SK-N-SH (cell line): ENCODE results near the gene KCNMB3. TPM values are rescaled to one million over a fixed set of nuclear protein-coding genes. Genes with fewer than 3 reads are reported as not detected.

Source experiments
- CTCF ChIA-PET: fragments of 300-600, 350-600 bp; formaldehyde crosslinking; extraction: SDS; loops from one replicate; lab custom pipeline; 2021; lab: Yijun Ruan, JAX
- POLR2A ChIA-PET: fragments of 350-600 bp; sonication (Branson Sonifier 250); formaldehyde crosslinking; extraction: SDS; loops from one replicate; lab custom pipeline; 2020; ENCODE audit warnings: antibody characterized with exemption, inconsistent platforms; lab: Yijun Ruan, JAX
- DNase-seq: peaks from one replicate; pipeline ENCODE4 v3.0.0; 2012
- H2AFZ ChIP-seq: fragments of 200-600 bp; sonication (generic); 2 replicates; pipeline ENCODE4 v1.8.1; 2016; ENCODE audit warnings: antibody characterized with exemption, mild to moderate bottlenecking, low read depth
- H3F3A ChIP-seq: fragments of 200-600 bp; sonication (generic); replicated peaks from 2 replicates; pipeline ENCODE3; 2016; ENCODE audit warnings: antibody characterized with exemption, mild to moderate bottlenecking; ENCODE audit not compliant: insufficient read depth
- H3K27ac ChIP-seq, 2 experiments: fragments of 200-500 bp in 1 of 2; fragments of 200-600 bp in 1 of 2; sonication (Bioruptor generic) in 1 of 2; sonication (generic), shearing (Covaris generic) in 1 of 2; 2 replicates each; pipeline versions ENCODE4 v1.5.1 to v1.6.1; 2014 to 2016; ENCODE audit warnings: low read depth in 2 of 2, inconsistent platforms in 1 of 2, low read length in 1 of 2, mild to moderate bottlenecking in 1 of 2, mixed read lengths in 1 of 2
- H3K27me3 ChIP-seq: fragments of 200-600 bp; sonication (generic), shearing (Covaris generic); 2 replicates; pipeline ENCODE4 v1.6.1; 2016; ENCODE audit warnings: mixed run types; ENCODE audit not compliant: insufficient read depth
- H3K36me3 ChIP-seq, 2 experiments: fragments of 200-500 bp in 1 of 2; fragments of 200-600 bp in 1 of 2; sonication (Bioruptor generic) in 1 of 2; sonication (generic) in 1 of 2; replicated peaks in 1 of 2; 2 replicates each; pipeline versions ENCODE3 to v1.5.1; 2014 to 2016; ENCODE audit warnings: low read length in 1 of 2, mild to moderate bottlenecking in 1 of 2; ENCODE audit not compliant: insufficient read depth in 2 of 2, control insufficient read depth in 1 of 2
- H3K4me1 ChIP-seq, 2 experiments: fragments of 200-500 bp in 1 of 2; fragments of 200-600 bp in 1 of 2; sonication (Bioruptor generic) in 1 of 2; sonication (generic), shearing (Covaris generic) in 1 of 2; 2 replicates each; pipeline versions ENCODE4 v1.5.1 to v1.6.1; 2014 to 2016; ENCODE audit warnings: low read depth in 1 of 2, low read length in 1 of 2, mixed run types in 1 of 2; ENCODE audit not compliant: insufficient read depth in 2 of 2, control insufficient read depth in 1 of 2
- H3K4me2 ChIP-seq: fragments of 200-600 bp; sonication (generic), shearing (Covaris generic); 2 replicates; pipeline ENCODE4 v1.6.1; 2017; ENCODE audit warnings: mixed run types
- H3K4me3 ChIP-seq, 2 experiments: fragments of 200-500 bp in 1 of 2; fragments of 200-600 bp in 1 of 2; sonication (Bioruptor generic) in 1 of 2; sonication (generic), shearing (Covaris generic) in 1 of 2; 2 replicates each; pipeline versions ENCODE4 v1.5.1 to v1.8.1; 2014 to 2016; ENCODE audit warnings: low read depth in 2 of 2, inconsistent platforms in 1 of 2, low read length in 1 of 2, mild to moderate bottlenecking in 1 of 2, mixed read lengths in 1 of 2, moderate library complexity in 1 of 2
- H3K79me2 ChIP-seq: fragments of 200-600 bp; sonication (generic); 2 replicates; pipeline ENCODE4 v1.8.1; 2017; ENCODE audit warnings: mild to moderate bottlenecking; ENCODE audit not compliant: insufficient read depth
- H3K9ac ChIP-seq: fragments of 200-600 bp; sonication (generic); 2 replicates; pipeline ENCODE4 v1.6.1; 2017; ENCODE audit warnings: mixed run types
- H3K9me2 ChIP-seq: fragments of 200-600 bp; sonication (generic); 2 replicates; pipeline ENCODE4 v1.6.1; 2017; ENCODE audit warnings: mixed run types
- H3K9me3 ChIP-seq: fragments of 200-600 bp; sonication (generic); 2 replicates; pipeline ENCODE4 v1.6.1; 2017; ENCODE audit warnings: mixed run types, mild to moderate bottlenecking, moderate library complexity
- H4K20me1 ChIP-seq: fragments of 200-600 bp; sonication (generic); 2 replicates; pipeline ENCODE4 v1.6.1; 2017; ENCODE audit warnings: mild to moderate bottlenecking, mixed run types; ENCODE audit not compliant: insufficient read depth
- EZH2phosphoT487 ChIP-seq: fragments of 200-600 bp; sonication (generic); IDR thresholded peaks from 2 replicates; pipeline ENCODE4 v1.6.1; 2017; ENCODE audit warnings: low read depth, mixed run types, mild to moderate bottlenecking, antibody characterized with exemption, moderate library complexity, borderline replicate concordance
- NRF1 ChIP-seq: IDR thresholded peaks from 2 replicates; pipeline ENCODE4 v1.6.1; 2012; ENCODE audit warnings: low read depth, mild to moderate bottlenecking, low read length
- SMC3 ChIP-seq: IDR thresholded peaks from 2 replicates; pipeline ENCODE4 v1.6.1; 2012; ENCODE audit warnings: low read depth, low read length, improper control_type of control experiment
- TCF12 ChIP-seq: IDR thresholded peaks from 2 replicates; pipeline ENCODE4 v1.4.0; 2012
- TEAD4 ChIP-seq: IDR thresholded peaks from 2 replicates; pipeline ENCODE4 v1.4.0; 2012; ENCODE audit warnings: mild to moderate bottlenecking, borderline replicate concordance; ENCODE audit not compliant: insufficient read depth
- YY1 ChIP-seq: IDR thresholded peaks from 2 replicates; pipeline ENCODE4 v1.4.0; 2012; ENCODE audit warnings: low read depth, mild to moderate bottlenecking
- WGBS: methylation state at CpG from one replicate; pipeline ENCODE4 v1.1.6; 2017; ENCODE audit warnings: low lambda C conversion rate; 5-methylcytosine and 5-hydroxymethylcytosine counted together
- polyA plus RNA-seq, 3 experiments: library from polyadenylated mRNA; depleted of rRNA; stranded (reverse); fragments of >200 nt; gene quantifications; 2 replicates each; pipeline ENCODE4 v1.2.3, GENCODE V29; 2012
- TF ChIP-seq, protein P1 (sequence below): fragments of 150-350 bp; IDR thresholded peaks from 2 replicates; pipeline ENCODE4 v1.6.1; 2016; ENCODE audit warnings: mild to moderate bottlenecking, low read depth, low read length
- TF ChIP-seq, protein P2 (sequence below): fragments of 200-600 bp; sonication (generic); IDR thresholded peaks from 2 replicates; pipeline ENCODE4 v1.6.1; 2017; ENCODE audit warnings: antibody characterized with exemption, mild to moderate bottlenecking, moderate library complexity

KCNMB3 gene
- polyA plus RNA-seq, 1 of the 3 experiments (the other 2 are of a cell fraction) = 1.1 TPM

DNA sequence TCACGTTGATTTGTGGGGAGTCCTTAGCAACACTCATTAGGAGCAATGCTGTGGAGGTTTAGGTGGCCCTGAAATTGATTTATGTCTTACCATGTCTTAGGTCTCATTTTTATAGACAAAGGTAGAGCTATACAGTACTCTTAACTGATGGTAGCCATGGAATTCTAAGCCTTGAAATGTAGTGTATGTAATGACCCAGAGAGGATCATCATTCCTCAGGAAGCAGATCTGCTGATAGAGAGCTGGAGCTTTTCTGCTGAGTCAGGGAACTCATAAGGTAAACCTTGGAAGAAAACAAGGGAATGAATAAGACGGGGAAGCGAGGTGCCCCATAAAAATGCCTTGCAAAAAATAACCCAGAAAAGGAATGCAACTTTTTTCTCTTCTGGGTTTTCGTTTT lies 37.9 kb upstream of the KCNMB3 start:
- Histone ChIP-seq H3K4me2 (no peak overlapping the region), H4K20me1 (no peaks in the 10 kb centered on the region), H3K9ac (no peak overlapping the region), H3K79me2 (no peaks in the 10 kb centered on the region), H3K4me3 (no peak overlapping the region)
- CTCF ChIA-PET = interaction anchor here (0.7 kb wide), 1 partner anchor 27 kb away, joined by 3 read pairs; no protein-coding TSS in a partner anchor
- WGBS = 59% methylated on average over 4 of the region's 4 CpGs
- no peak for DNase-seq
- no peak for TF ChIP-seq EZH2phosphoT487
- TF ChIP-seq, all 33 proteins: peak for 0
- no peak overlapping the region for H3K27ac ChIP-seq
- H3K36me3 ChIP-seq = no peaks in the 10 kb centered on the region
- H2AFZ ChIP-seq = no peak overlapping the region
- no peaks in the 10 kb centered on the region for H3K9me3 ChIP-seq
- H3F3A ChIP-seq = no peaks in the 10 kb centered on the region
- POLR2A ChIA-PET = no interaction called here
- no peaks in the 10 kb centered on the region for H3K4me1 ChIP-seq
- H3K27me3 ChIP-seq = no peaks in the 10 kb centered on the region
- H3K9me2 ChIP-seq = no peaks in the 10 kb centered on the region

DNA sequence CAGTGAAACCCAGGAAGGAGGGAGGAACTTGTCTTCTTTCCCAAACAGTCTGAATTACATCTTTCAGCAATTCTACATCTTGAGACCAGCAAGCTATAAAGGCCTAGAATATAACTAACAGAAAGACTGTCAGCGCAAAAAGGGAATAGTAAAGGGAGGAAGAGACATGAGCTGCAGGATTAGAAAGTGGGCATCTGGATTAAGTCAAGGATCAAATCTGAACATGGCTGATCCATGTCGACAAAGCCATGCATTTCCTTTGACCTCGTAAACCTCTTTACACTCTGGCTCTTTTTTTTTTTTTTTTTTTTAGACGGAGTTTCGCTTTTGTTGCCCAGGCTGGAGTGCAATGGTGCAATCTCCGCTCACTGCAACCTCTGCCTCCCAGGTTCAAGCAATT lies 35.4 kb upstream of the KCNMB3 start:
- H3F3A ChIP-seq = no peaks in the 10 kb centered on the region
- H3K79me2 ChIP-seq = no peaks in the 10 kb centered on the region
- ChIA-PET CTCF (no interaction called here), POLR2A (no interaction called here)
- no peak overlapping the region for H2AFZ ChIP-seq
- DNase-seq = no peak
- H3K4me3 ChIP-seq = no peak overlapping the region
- no peaks in the 10 kb centered on the region for H3K9me2 ChIP-seq
- no peak overlapping the region for H3K4me2 ChIP-seq
- TF ChIP-seq SMC3 = no peak
- TF ChIP-seq YY1 = no peak
- TF ChIP-seq, protein P1, sequence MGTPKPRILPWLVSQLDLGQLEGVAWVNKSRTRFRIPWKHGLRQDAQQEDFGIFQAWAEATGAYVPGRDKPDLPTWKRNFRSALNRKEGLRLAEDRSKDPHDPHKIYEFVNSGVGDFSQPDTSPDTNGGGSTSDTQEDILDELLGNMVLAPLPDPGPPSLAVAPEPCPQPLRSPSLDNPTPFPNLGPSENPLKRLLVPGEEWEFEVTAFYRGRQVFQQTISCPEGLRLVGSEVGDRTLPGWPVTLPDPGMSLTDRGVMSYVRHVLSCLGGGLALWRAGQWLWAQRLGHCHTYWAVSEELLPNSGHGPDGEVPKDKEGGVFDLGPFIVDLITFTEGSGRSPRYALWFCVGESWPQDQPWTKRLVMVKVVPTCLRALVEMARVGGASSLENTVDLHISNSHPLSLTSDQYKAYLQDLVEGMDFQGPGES = no peak
- no peak for TF ChIP-seq NRF1
- no peak for TF ChIP-seq EZH2phosphoT487
- TF ChIP-seq TCF12 = no peak
- H3K27me3 ChIP-seq = no peaks in the 10 kb centered on the region
- 74% methylated on average over 6 of the region's 6 CpGs for WGBS
- H3K9ac ChIP-seq = no peak overlapping the region
- no peaks in the 10 kb centered on the region; the same call in 1 of the 2 replicates for H3K9me3 ChIP-seq
- no peak overlapping the region for H3K27ac ChIP-seq
- no peaks in the 10 kb centered on the region for H4K20me1 ChIP-seq
- no peaks in the 10 kb centered on the region for H3K4me1 ChIP-seq
- H3K36me3 ChIP-seq = no peaks in the 10 kb centered on the region

DNA sequence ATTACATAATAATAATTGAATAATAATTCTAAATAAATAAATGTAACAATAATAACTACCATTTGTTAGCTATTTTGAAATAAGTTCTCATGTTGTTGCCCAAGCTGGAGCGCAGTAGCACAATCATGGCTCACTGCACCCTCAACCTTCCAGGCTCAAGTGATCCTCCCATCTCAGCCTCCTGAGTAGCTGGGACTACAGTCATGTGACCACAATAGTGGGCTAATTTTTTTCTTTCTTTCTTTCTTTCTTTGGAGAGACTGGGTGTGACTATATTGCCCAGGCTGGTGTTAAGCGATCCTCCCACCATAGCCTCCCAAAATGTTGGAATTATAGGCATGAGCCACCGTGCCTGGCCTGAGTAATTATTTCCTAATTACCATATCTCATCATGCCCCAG lies 30.9 kb upstream of the KCNMB3 start:
- ChIA-PET CTCF (interaction anchor here (0.6 to 1.3 kb wide), 2 partner anchors 10 to 1299 kb away, joined by 3 to 4 read pairs; no protein-coding TSS in a partner anchor), POLR2A (no interaction called here)
- Histone ChIP-seq H3F3A (no peaks in the 10 kb centered on the region), H3K4me1 (no peaks in the 10 kb centered on the region), H3K4me2 (no peak overlapping the region), H2AFZ (no peak overlapping the region), H3K4me3 (no peak overlapping the region), H3K27ac (no peak overlapping the region), H3K27me3 (no peaks in the 10 kb centered on the region), H3K79me2 (no peaks in the 10 kb centered on the region), H3K9me3 (no peaks in the 10 kb centered on the region; the same call in 1 of the 2 replicates), H3K9me2 (no peaks in the 10 kb centered on the region), H3K9ac (no peak overlapping the region), H3K36me3 (no peaks in the 10 kb centered on the region), H4K20me1 (no peaks in the 10 kb centered on the region)
- WGBS = 68% methylated on average over 3 of the region's 3 CpGs
- TF ChIP-seq TCF12 (no peak), TEAD4 (no peak)
- TF ChIP-seq, protein P2, sequence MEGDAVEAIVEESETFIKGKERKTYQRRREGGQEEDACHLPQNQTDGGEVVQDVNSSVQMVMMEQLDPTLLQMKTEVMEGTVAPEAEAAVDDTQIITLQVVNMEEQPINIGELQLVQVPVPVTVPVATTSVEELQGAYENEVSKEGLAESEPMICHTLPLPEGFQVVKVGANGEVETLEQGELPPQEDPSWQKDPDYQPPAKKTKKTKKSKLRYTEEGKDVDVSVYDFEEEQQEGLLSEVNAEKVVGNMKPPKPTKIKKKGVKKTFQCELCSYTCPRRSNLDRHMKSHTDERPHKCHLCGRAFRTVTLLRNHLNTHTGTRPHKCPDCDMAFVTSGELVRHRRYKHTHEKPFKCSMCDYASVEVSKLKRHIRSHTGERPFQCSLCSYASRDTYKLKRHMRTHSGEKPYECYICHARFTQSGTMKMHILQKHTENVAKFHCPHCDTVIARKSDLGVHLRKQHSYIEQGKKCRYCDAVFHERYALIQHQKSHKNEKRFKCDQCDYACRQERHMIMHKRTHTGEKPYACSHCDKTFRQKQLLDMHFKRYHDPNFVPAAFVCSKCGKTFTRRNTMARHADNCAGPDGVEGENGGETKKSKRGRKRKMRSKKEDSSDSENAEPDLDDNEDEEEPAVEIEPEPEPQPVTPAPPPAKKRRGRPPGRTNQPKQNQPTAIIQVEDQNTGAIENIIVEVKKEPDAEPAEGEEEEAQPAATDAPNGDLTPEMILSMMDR = no peak
- no peak for DNase-seq
